ENCODE measurements around the gene ADH5.
"Not testable (repeated sequence)": the region's sequence is repeated elsewhere in the genome, so short reads cannot be mapped to it uniquely, and the experiment has no call there.

The ADH5 gene

DNA sequence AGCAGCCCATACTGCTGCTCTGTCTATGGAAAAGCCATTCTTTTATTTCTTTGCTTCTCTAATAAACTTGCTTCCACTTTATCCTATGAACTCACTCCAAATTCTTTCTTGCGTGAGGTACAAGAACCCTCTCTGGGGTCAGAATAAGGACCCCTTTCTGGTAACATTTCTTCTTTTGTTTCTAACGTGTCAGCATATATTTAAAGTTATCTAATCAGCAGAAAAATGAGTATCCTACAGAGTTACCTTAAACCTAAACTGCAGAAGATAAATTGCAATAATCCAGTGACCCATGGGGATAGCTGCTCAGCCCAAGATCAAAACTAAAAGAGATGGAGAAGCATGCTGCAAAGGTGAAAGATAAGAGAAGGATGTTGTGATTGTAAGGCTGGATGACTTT, 4.0 kb downstream of the ADH5 start:
- no peak for DNase-seq (ENCODE audit: low spot score)

DNA sequence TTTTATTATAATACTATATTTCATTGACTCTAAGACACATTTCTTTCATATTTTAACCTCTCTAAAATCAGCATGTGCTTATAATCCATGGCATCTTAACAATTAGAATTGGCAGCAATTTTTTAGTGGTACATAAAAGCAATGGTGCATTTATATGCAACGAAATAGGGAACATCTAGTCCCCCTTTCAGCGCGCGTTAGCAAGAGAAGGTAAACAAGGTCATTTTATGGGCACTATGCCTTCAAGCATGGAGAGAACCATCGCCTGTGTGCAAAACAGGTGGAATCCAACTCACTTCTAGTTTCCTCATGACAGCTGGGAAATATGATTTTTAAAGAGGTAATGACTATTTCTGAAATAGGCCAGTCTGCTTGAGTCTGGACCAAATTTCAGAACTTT, 6.4 kb downstream of the ADH5 start:
- no peak for DNase-seq (ENCODE audit: low spot score)

DNA sequence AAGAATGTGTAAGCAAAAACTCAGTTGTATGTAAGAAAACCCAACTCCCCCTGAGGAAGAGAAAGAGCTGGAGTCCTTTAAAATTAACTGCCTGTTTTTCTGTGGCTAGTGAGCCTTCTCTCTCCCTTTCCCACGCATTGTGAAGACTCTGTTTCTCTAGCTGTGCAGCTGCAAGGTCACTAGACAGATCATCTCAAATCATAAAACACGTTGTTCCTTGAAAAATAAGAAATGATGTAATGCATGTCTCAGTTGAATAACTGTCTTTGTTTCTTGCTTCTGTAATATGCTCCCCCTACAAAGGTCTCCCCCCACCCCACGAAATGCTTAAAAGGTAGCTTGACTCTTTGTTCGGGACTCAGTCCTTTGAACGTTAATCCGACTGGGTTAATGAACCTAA, 7.7 kb downstream of the ADH5 start:
- DNase-seq (ENCODE audit: low spot score) = not testable (repeated sequence)

DNA sequence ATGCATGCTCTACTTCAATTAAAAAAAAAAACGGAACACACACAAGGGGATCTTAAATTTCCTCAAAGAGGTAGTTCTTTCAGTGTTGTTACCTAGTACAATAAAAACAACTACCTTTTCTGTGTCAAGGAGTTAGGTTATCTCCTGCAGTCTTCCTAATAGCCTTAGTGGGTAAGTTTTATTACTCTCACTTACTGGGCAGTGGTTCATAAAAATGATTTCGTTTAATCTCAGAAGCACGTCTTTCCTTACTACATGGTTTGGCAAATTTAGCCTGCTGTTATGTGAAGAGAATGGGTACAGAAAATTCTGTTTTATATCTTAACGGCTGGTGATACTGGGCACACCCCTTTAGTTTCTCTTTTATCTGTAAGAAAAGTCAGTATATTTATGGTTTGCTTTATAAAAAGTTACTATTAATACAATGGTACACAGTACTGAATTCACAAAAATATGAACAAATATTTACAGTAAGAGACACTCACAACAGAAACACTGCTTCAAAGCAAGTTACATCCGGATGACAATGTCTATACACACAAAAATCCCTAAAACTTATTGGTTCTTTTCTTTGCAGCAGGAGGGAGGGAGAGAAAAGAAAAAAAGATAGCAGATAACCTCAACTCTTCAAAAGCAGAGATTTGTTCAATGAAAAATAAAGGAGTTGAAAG, 8.8 kb downstream of the ADH5 start:
- DNase-seq (ENCODE audit: low spot score) = no peak

DNA sequence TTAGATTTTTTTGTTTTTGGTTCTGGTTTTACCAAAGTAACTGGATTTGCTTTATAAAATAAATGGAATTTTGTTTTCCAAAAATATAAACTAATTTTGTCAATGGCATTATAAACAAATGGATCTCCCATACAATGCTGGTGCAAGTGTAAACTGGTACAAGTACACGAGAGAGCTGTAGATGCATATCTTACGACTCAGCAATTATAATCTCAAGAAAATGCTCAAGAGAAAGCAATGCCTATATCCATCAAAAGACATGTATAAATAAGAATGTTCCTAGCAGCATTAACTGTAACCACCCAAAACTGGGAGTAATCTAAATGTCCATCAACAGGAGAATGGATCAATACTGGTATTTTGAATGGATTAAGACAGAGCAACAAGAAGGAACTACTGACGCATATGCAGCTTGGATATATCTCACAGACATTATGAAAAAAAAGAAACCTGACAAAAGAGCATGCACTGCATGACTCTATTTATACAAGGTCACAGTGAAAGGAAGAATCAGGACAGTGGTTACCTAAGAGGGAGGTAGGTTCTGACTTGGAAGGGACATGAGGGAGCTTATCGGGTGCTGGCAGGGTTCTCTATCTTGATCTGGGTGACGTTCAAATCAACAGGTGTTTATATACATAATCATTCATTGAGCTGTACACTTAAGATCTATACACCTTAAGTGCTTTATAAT, 9.5 kb downstream of the ADH5 start:
- DNase-seq (ENCODE audit: low spot score) = no peak

DNA sequence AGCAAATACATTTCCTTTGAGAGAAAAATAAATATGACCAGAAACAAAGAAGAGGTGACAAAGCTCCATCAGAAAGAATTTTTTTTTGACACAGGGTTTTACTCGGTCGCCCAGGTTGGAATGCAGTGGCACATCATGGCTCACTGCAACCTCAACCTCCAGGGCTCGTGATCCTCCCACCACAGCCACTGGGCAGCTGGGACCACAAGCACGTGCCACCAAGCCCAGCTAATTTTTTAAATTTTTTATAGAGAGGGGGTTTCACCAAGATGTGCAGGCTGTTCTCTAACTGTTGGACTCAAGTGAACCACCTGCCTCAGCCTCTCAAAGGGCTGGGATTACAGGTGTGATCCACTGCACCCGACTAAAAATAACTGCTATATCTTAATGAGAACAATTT, 10.3 kb downstream of the ADH5 start:
- no peak for DNase-seq (ENCODE audit: low spot score)

DNA sequence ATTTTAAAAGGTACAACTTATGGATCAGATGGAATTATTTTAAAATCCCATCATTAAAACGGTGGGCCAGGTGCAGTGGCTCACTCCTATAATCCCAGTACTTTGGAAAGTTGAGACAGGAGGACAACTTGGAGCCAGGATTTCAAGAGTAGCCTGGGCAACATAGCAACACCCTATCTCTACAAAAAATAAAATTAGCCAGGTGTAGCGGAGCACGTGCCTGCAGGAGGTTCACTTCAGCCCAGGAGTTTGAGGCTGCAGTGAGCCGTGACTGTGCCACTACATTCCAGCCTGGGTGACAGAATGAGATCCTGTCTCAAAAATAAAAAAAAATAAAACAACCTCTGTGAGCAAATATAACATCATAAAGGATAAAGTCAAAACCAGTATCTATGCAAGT, 11.4 kb downstream of the ADH5 start:
- no peak for DNase-seq (ENCODE audit: low spot score)

DNA sequence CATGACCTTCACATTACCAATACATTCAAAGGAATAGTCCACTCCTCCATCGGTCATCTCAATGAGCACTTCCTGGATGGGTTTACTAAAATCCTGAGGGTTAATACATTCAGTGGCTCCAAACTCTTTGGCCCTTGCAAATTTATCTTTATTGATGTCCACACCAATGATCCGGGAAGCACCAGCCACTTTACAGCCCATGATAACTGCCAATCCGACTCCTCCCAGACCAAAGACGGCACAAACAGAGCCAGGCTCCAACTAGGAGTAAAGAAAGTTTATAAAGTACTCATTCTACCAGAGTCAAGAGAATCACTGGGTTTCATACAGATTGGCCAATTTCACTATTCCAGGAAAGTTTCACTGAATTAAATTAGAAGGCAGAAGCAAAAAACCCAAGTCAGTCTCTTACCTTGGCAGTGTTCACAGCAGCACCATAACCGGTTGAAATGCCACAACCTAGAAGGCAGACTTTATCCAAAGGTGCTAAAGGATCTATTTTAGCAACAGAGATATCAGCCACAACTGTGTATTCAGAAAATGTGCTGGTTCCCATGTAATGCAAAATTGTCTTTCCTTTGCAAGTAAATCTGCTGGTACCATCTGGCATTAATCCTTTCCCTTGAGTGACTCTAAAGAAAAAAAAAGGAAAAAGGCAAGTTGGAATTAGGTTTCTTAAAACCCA, 12.2 kb downstream of the ADH5 start:
- no peak for DNase-seq (ENCODE audit: low spot score)

DNA sequence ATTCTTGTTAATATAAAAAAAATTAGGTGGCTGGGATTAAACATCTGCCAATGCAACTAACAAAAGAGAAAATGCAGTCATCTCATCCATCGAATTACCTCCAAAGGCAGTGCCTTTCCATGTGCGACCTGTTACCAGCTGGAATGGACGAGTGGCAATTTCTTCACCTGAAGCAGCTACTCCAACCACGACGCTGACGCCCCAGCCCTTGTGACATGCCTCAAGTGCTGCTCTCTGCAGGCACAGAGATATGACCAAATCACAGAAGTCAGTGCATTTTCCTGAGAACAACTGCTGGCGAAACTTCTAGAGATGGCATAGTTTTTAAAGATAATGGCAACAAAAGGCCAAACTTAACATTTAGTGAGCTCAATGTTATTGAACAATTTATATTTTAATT, 13.8 kb downstream of the ADH5 start:
- DNase-seq (ENCODE audit: low spot score) = no peak

DNA sequence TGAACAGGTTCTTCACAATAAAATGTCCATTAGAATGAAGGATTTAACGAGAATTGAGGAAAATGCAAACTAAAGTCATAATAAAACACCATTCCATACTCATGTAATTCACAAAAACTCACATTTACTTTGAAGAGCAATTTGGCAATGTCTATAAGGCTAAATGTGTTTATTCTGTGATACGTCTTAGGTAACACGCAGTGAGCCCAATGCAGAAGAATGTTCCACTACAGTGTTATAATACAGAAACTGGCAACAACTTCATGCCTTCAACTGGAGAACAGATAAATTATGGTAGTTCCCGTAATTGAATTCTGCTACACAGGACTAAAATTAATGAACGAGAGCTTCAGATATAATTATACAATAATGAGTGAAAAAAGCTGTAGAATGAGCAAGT, 17.4 kb downstream of the ADH5 start:
- DNase-seq (ENCODE audit: low spot score) = no peak

DNA sequence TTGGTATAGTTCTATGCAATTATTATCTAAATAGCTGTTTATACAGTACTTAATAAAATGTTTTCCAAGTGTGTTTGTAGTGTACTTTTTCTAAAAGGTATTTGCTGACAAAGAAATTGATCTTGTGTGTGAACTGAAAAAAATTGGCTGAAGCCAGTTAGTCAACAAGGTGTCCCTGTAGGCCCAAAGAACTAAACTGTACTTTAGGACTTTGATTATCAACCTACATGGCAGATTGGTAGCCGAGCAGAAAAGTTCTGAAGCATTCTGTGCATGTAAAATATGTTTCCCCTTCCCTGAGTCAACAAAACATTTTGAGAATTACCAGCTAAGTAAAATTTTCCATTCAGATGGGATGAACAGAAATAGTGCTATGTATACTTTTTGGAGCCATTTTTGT, 21.0 kb downstream of the ADH5 start:
- no peak for DNase-seq (ENCODE audit: low spot score)

DNA sequence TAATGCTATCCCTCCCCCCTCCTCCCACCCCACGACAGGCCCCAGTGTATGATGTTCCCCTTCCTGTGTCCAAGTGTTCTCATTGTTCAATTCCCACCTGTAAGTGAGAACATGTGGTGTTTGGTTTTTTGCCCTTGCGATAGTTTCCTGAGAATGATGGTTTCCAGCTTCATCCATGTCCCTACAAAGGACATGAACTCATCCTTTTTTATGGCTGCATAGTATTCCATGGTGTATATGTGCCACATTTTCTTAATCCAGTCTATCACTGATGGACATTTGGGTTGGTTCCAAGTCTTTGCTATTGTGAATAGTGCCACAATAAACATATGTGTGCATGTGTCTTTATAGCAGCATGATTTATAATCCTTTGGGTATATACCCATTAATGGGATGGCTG, 23.1 kb downstream of the ADH5 start:
- DNase-seq (ENCODE audit: low spot score) = not testable (repeated sequence)

DNA sequence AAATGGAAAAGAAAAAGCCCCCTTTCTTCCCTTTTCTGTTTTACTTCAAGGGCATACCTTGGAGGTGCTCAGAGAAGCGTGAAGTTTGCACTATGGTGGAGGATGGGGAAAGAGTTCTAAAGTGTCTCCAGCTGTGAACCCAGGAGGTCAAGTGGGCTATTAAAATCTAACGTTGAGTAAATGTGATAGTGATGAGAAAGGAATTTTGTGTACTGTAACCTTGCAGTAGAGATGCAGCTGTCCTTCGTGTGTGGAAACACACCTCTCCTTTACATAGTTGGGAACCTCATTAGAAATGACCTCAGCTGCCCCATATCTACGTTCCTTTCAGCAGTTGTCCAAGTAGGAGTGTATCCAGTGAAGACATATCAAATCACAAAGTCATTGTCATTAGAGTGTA, 26.5 kb downstream of the ADH5 start:
- no peak for DNase-seq (ENCODE audit: low spot score)

DNA sequence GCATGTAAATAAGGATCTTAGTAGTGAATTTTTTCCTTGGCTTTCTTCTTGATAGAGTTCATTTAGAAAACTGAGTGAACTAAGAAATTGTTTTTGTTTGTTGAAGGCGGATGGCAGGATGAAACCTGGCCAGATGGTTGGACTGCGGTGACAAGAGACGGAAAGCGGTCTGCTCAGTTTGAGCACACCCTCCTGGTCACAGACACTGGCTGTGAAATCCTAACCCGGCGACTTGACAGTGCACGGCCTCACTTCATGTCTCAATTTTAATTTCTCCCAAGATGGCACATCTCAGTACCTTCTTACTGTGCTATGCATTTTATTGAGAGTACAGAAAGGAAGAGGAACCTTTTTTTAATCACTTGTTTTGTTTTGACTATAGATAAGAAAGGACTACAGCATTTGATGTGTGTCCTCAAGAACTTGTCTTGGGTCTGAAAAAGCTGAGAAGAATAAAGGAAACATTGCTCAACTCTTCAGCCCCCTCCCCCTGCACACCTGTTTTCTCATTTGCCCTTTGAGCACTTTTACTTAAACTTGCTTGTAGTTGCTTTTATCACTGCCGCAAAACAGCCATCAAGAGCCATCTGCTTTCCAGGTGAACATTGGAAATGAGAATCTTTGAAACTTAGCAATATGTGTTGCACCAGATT, 27.4 kb downstream of the ADH5 start:
- no peak for DNase-seq (ENCODE audit: low spot score)

DNA sequence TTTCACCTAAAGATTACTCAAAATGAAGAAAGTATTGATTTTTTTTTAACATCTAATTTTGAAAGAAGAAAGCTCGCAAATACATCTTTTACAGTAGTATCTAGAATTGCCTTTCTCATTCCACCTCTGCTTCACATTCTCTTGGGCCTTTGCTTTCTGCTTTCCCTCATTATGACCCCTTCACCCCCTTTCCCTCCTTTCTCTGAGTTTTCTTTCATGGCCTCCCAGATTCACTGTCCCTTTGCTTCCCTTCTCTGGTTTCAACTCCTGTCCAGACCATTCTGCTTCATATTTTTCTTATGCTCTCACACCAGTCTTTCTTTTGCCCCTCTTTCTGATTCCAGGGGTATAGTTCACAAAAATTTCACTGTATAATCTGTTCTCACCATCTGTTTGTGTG, 29.0 kb downstream of the ADH5 start:
- DNase-seq (ENCODE audit: low spot score) = no peak

DNA sequence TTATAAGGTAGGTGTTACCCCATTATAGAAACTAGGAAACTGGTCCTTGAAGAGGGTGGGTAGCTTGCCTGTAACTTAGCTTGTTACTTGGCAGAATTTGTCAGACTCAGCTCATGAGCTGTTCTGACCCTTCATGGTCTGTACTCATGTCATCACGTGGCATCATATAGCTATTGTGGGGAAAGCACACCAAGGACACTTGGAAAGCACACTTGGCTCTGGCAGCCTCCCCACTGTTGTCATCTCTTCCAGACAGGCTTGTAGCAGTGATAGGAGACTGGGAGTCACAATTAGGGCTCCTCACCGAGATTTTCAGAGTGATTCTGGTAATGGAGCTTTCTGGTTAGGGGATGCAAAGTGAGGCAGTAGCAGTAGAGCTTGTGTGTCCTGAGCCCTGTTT, 30.4 kb downstream of the ADH5 start:
- no peak for DNase-seq (ENCODE audit: low spot score)

DNA sequence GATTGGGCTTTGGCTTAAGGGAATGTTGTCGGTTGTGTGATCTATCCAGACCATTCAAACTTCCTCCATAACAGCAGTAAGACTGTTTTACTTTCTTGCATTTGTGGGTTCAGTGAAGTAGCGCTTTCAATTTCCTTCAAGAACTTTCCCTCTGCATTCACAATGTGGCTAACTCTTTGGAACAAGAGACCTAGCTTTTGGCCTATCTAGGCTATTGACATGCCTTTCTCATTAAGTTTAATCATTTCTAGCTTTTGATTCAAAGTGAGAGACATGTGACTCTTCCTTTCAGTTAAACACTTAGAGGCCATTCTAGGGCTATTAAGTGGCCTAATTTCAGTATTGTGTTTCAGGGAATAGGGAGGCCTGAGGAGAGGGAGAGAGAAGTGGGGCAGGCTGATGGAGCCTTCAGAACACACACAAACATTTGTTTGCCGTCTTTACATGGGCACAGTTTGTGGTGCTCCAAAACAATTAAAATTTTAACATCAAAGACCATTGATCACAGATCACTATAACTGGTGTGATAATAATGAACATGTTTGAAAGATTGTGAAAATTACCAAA, 34.1 kb downstream of the ADH5 start:
- DNase-seq (ENCODE audit: low spot score) = no peak

DNA sequence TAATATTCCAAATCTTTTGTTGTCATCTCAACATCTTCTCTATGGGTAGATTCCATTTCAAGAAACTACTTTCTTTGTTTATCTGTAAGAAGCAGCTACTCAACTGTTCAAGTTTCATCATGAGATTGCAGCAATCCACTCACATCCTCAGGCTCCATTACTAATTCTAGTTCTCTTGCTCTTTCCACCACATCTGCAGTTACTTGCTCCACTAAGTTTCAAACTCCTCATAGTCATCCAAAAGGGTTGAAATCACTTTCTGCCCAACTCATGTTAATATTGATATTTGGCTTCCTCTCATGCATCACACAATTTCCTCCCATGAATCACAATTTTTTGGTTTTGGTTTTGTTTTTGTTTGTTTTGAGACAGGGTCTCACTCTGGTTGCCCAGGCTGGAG, 35.7 kb downstream of the ADH5 start:
- DNase-seq (ENCODE audit: low spot score) = no peak

DNA sequence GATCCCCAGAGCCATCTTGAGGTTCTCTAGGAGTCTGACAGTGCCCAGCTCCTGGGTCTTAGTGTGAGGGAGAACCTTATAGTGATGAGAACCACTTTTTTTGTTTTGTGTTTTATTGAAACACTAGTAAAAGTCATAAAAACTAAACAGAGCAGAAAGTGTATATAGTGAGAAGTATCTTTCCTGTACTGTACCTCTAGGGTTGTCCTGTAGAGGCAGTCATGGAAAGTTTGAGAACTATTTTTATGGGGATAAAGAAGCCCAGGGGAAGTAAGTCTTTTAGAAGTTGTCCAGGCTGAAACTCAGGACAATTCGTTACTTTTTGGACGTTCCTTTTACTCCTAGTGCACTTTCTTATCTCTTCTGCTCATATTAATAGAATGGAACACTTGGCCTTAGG, 40.9 kb downstream of the ADH5 start:
- DNase-seq (ENCODE audit: low spot score) = no peak

DNA sequence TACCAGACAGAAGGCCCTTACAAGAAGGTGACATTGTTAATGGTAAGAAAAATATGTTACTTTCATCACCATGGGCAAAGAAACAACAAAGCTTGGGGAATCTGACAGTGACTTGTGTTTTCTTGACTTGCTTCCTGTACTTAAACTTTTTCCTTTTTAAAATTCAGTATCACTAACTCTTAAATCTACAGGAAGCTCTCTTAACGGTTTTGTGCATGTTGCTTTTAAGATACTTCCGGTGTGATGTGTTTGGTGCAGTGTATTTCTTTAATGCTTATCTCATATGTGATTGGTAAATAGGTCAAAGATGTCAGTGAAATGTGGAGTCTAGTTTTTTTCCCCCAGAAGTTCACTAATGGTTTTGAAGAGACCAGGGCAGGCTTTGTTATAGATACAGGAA, 45.2 kb downstream of the ADH5 start:
- no peak for DNase-seq (ENCODE audit: low spot score)

DNA sequence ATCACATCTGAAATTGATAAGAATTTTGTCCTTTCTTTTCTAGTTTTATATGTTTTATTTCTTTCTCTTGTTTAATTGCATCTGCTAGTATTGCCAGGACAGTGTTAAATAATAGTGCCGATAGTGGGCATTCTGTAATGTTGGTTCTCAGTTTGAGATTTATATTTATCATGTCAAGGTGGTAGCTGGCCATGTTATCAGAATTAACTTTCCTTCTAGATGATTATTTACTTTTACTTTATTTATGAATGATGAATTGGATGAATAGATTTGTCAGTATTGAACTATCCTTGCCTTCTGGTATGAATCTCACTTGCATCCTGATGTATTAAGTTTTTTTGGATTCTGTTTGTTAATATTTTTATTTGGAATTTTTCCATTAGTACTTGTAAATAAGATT, 50.4 kb downstream of the ADH5 start:
- no peak for DNase-seq (ENCODE audit: low spot score)

DNA sequence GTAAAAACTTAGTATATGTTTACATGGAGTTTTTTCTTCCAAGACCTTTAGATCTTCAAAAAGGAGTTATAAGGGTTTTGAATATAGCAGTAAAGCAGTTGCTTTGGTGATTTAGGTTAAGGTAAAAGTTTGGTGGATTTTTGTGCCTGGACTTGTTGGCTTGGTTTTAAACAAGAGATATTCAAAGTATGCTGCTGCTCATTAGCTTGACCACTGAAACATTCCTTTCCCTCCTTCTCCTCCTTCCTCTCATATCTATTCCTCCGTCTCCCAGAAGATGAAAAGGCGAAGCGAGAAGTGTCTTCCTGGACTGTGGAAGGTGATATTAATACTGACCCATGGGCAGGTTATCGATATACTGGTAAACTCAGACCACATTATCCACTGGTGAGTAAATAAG, 54.6 kb downstream of the ADH5 start:
- peak; percentile 17 for DNase-seq (ENCODE audit: low spot score)

DNA sequence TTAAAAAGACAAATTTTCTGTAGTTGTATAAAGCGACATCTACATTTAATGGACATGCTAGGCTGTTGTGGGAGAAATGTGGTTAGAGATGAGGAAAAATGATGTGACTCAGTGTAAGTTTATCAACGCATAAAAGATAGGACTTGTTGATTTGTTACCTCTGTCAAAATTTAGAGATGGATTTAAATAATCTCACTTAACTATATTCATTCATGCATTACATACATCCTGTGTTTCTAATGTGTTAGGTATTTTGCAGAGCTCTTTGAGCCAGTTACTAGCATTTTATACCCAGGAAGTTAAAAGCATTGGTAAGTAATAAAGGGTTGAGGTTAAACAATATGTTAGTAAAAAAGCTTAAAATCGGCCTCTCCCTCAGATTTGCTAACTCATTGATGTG, 58.7 kb downstream of the ADH5 start:
- no peak for DNase-seq (ENCODE audit: low spot score)
